ENCODE results near the gene PRG2.

GRCh38 chr11:57379732-57380131, 10.7 kb downstream of the PRG2 start:
- TF ChIP-seq CTCF (IDR thresholded peaks at IDR 0.05 in 4 of 5, conservative IDR thresholded peaks at IDR 0.05 in 1 of 5) = no peak
- TF ChIP-seq POLR2A (IDR thresholded peaks at IDR 0.05) = no peak
